HG03064 (cell line): ENCODE data around the gene TCEA2.

Source experiments
- ATAC-seq: cut with Tn5 transposase; IDR thresholded peaks from one replicate; pipeline ENCODE4 v1.9.1; 2021; ENCODE audit warnings: low read depth; ENCODE audit not compliant: unreplicated experiment

TCEA2 gene

GRCh38 chr20:64035066-64035932 lies 27.7 kb upstream of the TCEA2 start:
- ATAC-seq, result no peak

DNA sequence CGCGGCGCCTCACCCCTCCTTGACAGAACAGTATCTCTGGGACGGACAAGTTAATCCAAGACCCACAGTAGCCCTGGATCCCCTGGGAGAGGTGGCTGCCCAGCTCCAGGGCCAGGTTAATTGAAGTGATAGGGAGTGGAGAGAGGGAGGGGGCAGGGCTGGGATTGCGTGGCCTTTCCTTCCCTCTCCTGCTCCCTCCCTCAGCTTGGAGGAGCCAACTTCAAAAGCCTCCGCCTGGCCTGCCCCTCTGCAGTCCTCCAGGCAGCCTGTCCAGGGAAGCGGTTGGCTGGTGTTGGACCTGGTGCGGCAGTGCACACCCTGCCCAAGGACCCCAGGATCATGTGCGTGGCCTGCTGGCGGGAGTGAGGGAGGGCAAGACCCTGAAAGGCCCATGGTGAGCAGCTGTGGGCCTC lies 27.1 kb upstream of the TCEA2 start, which contains the start of gene C20orf204:
TSS of gene C20orf204 (plus strand) at position 250 of the 413 bp plus-strand sequence. CDS start at position 392, 142 bp downstream.
- no peak for ATAC-seq

DNA sequence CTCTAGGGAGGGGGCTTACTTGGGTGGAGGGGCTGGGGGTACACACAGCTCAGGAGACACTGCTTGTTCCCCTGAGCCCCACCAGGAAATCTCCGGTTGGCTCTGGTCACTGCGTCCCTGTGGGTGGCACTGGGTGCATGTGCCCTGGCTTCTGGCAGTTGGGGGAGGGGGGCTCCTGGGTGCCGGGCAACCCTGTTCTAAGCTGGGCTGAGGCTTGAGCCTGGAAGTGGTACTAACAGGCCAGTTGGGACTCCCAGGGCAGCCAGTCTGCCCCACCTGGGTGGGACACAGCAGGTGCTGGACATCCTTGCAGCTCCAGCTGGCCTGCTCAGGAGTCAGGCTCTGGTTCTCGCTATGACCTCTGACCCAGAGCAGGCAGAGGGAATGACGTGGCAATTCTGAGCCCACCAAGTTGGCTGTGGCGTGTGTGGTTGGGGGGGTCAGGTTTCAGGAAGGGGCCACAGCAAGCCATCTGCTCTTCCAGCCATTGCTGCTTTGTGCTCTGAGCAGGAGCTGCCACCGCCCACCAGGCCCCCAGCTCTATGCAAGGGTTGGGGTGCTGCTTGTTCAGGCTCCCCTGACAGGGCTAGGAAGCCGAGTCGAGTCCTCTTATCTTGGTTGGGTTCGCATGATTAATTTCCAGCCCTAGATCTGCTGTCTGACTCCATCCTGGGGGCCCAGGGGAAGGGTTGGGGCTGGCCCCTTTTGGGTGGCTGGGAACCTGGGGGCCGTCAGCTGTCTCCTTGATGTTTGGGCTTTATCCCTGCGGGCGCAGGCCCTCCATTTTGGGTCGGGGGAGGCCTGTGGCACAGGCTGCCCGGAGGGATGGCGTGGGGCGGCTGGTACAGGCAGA lies 26.4 kb upstream of the TCEA2 start:
- ATAC-seq, result no peak

DNA sequence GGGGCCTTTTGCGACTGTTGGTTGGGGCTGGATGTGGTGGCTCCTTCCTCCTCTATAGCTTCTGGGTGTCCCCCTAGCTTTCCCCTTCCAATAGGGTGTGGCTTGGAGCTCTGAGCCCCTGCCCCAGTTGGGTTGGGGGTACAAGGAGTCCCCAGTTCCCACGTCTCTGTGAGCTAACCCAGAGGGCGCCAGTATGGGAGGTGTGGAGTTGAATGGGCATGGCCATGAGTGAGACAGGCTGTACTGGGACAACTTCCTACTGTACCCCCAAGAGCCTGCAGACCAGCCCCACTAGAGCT lies 25.9 kb upstream of the TCEA2 start:
- no peak for ATAC-seq

GRCh38 chr20:64037498-64038213 lies 25.3 kb upstream of the TCEA2 start:
- no peak for ATAC-seq

- peak; percentile 14 for ATAC-seq
These were observed 24.8 kb upstream of the TCEA2 start for GRCh38 chr20:64038224-64038564.

GRCh38 chr20:64038565-64039292 lies 24.3 kb upstream of the TCEA2 start:
- peak; percentile 55 for ATAC-seq

DNA sequence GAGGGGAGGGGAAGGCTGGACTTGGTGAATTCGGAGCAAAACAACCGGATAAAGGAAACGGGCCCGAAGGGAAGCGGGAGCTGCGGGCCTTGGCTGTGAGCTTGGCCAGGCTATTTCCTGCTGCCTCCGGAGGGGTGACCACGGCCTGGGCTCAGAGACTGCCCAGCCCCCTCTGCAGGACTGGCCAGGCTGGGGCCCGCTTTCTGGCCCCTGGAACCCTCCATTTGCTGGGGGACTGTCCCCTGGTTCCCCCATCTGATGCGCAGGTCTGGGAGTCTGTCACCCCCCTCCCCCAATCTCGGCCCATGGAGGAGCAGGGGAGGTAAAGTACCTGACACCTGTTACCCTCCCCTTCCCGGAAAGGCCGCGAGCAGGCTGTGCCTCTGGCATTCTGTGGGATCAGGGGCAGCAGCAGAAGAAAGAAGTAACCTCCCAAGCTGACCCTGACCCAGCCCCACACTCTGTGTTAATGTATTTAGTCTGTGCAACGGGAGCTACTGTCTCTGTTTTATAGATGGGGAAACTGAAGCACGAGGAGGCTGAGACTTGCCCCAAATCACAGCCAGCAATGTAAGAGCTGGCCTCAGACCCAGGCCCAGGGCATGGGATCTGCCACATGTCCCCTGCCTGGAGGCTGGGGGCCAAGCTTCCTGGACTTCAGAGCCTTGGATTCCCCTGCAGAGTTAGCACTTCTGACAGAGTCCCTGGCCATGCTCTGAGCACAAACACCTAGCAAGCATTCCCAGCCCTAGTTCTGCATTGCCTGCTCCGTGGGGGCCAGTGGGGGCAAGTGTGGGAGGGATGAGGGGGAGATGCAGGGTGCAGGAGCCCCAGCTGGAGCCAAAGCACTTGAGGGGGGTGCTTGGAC lies 23.5 kb upstream of the TCEA2 start:
- no peak for ATAC-seq

- no peak for ATAC-seq
These were observed 22.6 kb upstream of the TCEA2 start for GRCh38 chr20:64040231-64041039.

DNA sequence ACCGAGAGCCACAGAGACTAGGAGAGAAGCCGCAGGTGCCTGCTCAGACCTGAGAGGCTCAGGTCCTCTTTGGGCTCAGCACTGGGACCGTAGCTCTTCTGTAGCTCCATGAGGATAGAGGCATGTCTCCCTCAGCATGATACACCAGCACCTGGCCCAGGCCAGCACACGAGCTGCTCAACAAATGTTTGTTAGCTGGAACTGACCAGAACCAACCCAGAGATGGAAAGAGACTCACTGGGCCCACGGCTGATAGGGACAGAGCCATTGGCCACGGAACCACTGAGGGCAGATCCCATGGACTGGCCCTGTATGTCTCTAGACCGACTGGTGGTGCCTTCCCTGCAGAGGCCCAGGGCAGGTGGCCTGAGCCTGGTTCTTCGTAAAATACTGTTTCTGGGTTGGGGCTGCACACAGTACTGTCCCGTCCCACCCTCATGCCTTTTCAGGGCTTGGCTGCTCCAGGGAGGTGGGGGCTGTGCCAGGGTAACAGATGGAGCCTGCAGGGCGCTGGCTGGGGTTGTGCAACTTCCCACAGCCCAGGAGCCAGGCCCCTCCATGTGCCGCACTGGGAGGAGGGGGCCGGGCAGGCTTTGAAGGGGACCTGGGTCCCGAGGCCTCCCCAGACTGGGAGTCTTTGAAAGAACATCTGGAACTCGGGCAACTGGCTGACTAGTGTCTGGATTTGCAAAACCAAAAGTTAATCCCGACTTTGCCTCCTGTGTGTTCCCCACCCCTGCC lies 21.8 kb upstream of the TCEA2 start:
- no peak for ATAC-seq

GRCh38 chr20:64041781-64042053 lies 21.3 kb upstream of the TCEA2 start:
- no peak for ATAC-seq

GRCh38 chr20:64042054-64042781 lies 20.8 kb upstream of the TCEA2 start:
- ATAC-seq, result no peak

DNA sequence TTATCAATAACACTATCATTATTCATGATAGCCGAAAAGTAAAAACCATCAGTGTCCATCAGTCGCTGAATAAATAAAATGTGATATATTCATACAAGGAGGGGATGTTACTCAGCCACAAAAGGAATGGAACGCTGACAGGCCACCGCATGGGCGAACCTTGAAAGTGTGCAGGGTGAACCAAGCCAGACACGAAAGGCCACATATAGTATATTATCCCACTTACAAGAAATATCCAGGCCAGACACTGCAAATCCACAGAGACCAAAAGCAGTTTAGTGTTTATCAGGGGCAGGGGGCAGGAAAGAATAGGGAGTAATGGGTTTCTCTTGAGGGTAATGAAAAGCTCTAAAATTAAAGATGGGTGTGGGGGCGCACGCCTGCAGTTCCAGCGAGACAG lies 19.2 kb upstream of the TCEA2 start:
- no peak for ATAC-seq

DNA sequence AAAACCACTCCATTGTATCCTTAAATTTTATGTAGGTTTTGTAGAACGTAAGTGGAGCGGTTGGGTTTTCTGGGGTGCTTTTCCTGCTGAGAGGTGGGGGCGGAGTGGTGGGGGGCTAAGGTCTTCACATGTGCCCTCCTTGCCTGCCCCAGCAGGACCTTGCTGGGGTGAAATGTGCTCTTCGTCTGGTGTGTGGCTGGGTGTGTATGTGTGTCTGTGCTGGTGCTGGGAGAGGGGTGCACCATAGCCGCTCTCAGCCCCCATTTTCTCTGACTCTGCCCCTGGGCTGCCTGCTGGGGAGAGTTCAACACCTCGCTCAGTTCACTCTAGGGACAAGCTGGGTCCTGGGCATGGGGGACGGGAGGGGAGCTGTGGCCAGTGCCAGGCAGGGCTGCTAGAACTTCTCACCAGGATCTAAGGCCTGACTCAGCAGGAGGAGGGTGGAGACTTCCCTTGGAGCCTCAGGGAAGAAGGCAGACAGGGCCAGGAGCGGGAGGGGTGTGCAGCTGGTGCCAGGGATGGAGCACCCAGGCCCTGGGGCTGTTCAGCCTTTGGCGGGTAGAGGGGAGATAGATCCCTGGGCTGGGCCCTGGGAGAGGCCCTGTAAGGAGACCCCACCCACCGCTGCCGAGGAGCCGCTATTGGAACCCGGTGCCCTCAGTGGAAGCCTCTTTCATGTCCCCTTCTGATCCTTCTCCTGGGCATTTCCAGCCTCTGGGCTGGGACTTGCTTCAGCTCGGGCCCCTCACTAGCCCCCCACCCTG lies 18.3 kb upstream of the TCEA2 start:
- no peak for ATAC-seq

DNA sequence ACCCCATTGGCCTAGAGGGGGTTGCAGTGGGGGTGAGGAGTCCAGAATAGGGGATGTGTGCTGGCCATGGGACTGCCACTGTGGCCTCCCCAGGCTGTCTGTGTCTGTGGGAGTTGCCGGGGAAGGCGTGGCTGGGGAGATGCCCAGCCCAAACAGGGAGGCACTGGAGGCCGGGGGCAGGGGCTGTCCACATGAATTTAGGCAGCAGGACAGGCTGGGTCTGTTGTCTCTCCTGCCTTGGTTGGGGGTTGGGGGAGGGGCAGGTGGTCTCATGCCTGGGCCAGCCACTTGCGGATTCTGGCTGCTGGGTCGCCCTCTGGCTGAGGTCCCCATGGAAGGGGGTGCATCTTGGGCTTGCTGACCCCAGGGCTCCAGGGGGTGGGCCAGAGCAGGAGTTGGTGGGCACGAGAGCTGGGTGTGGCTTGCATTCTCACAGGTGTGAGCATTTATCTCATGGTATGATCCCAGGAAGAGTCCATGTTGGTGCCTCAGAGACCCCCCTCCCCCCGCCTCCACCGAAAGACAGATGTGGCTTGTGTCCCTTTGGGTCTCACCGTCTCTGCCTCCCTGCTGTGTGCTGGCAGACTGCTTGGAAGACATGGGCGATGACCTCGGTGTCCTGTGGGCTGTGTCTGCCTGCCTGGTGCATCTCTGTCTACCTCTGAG lies 17.5 kb upstream of the TCEA2 start:
- no peak for ATAC-seq

DNA sequence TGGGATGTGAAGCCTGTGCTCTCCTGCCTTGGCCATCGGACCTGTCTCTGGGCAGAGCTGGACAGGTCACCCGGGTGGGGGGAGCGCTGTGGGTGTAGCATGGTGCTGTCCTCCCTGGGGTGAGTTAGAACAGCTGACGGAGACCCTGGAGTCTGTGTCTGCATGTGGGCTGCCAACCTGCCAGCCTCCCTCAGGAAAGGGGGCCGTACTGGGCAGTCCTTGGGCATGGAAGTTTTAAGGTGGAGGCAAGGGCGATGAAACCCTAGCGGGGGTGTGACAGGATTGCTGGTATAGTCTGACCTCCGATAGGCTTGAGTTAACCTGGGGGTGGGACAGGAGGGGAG lies 16.0 kb upstream of the TCEA2 start:
- ATAC-seq, result no peak
